Subcutaneous abdominal adipose tissue (tissue), 5 donors: Measurements from ENCODE around the gene NEK7.

ENCODE experiments used
- H3K27ac ChIP-seq: one replicate; pipeline ENCODE4 v1.7.0; 2013; ENCODE audit warnings: low read depth, mild to moderate bottlenecking, inconsistent platforms, low read length, moderate library complexity
- H3K27me3 ChIP-seq, 5 donors: one replicate each; pipeline ENCODE4 v1.7.0; 2013; ENCODE audit warnings: low read length in 5 of 5, inconsistent platforms in 1 of 5; ENCODE audit not compliant: control insufficient read depth in 5 of 5, insufficient read depth in 4 of 5
- H3K36me3 ChIP-seq, 5 donors: one replicate each; pipeline ENCODE4 v1.7.0; 2013; ENCODE audit warnings: low read length in 5 of 5; ENCODE audit not compliant: control insufficient read depth in 5 of 5, insufficient read depth in 5 of 5
- H3K4me1 ChIP-seq, 5 donors: one replicate each; pipeline ENCODE4 v1.7.0; 2013; ENCODE audit warnings: low read length in 5 of 5, mild to moderate bottlenecking in 3 of 5, moderate library complexity in 1 of 5; ENCODE audit not compliant: control insufficient read depth in 5 of 5, insufficient read depth in 5 of 5
- H3K4me3 ChIP-seq, 5 donors: one replicate each; pipeline ENCODE4 v1.7.0; 2013; ENCODE audit warnings: low read length in 5 of 5, low read depth in 1 of 5
- H3K9ac ChIP-seq, 5 donors: one replicate each; pipeline ENCODE4 v1.7.0; 2013; ENCODE audit warnings: low read length in 5 of 5, mild to moderate bottlenecking in 4 of 5, moderate library complexity in 3 of 5
- H3K9me3 ChIP-seq, 5 donors: one replicate each; pipeline ENCODE4 v1.7.0; 2013; ENCODE audit warnings: low read length in 5 of 5; ENCODE audit not compliant: control insufficient read depth in 5 of 5
- donor health status: healthy.
- donor health status: healthy.
- donor health status: healthy.
- donor health status: healthy.
- donor health status: healthy.

NEK7 gene

GRCh38 chr1:198263186-198263585 lies 106.4 kb downstream of the NEK7 start:
- Histone ChIP-seq H3K27ac (no peak overlapping the region), H3K9me3 (no peaks in the 10 kb centered on the region), H3K4me1 (peaks cover 0 to 3% (median 0%) of the 10 kb centered on the region in 5 donors), H3K36me3 (peaks cover 0 to 15% (median 0%) of the 10 kb centered on the region in 5 donors), H3K27me3 (no peaks in the 10 kb centered on the region), H3K4me3 (no peak overlapping the region), H3K9ac (no peak overlapping the region)

GRCh38 chr1:198264282-198264681 lies 107.5 kb downstream of the NEK7 start:
- Histone ChIP-seq H3K27ac (no peak overlapping the region), H3K4me1 (peaks cover 0 to 3% (median 0%) of the 10 kb centered on the region in 5 donors), H3K27me3 (no peaks in the 10 kb centered on the region), H3K36me3 (peaks cover 0 to 15% (median 0%) of the 10 kb centered on the region in 5 donors), H3K4me3 (no peak overlapping the region), H3K9me3 (no peaks in the 10 kb centered on the region), H3K9ac (no peak overlapping the region)

- peaks cover 0 to 15% (median 0%) of the 10 kb centered on the region in 5 donors for H3K36me3 ChIP-seq
- H3K27ac ChIP-seq, result no peak overlapping the region
- no peaks in the 10 kb centered on the region for H3K9me3 ChIP-seq
- no peak overlapping the region for H3K4me3 ChIP-seq
- H3K4me1 ChIP-seq, result peaks cover 0 to 3% (median 0%) of the 10 kb centered on the region in 5 donors
- no peak overlapping the region for H3K9ac ChIP-seq
- no peaks in the 10 kb centered on the region for H3K27me3 ChIP-seq
Measured at GRCh38 chr1:198265073-198265661, 108.4 kb downstream of the NEK7 start.

GRCh38 chr1:198267056-198267455 lies 110.3 kb downstream of the NEK7 start:
- Histone ChIP-seq H3K9me3 (no peaks in the 10 kb centered on the region), H3K4me1 (peaks cover 0 to 3% (median 0%) of the 10 kb centered on the region in 5 donors), H3K9ac (no peak overlapping the region), H3K27ac (no peak overlapping the region), H3K4me3 (no peak overlapping the region), H3K27me3 (no peaks in the 10 kb centered on the region), H3K36me3 (peaks cover 0 to 15% (median 0%) of the 10 kb centered on the region in 5 donors)

- Histone ChIP-seq H3K4me1 (peaks cover 0 to 3% (median 0%) of the 10 kb centered on the region in 5 donors), H3K27me3 (no peaks in the 10 kb centered on the region), H3K36me3 (peaks cover 0 to 15% (median 0%) of the 10 kb centered on the region in 5 donors), H3K4me3 (no peak overlapping the region), H3K9ac (no peak overlapping the region), H3K27ac (no peak overlapping the region), H3K9me3 (no peaks in the 10 kb centered on the region)
Measured at GRCh38 chr1:198267921-198268320, 111.1 kb downstream of the NEK7 start.

- Histone ChIP-seq H3K4me3 (no peak overlapping the region), H3K36me3 (peaks cover 0 to 15% (median 0%) of the 10 kb centered on the region in 5 donors), H3K27ac (no peak overlapping the region), H3K9me3 (no peaks in the 10 kb centered on the region), H3K4me1 (peaks cover 0 to 3% (median 0%) of the 10 kb centered on the region in 5 donors), H3K9ac (no peak overlapping the region), H3K27me3 (no peaks in the 10 kb centered on the region)
Measured at GRCh38 chr1:198268784-198269645, 112.2 kb downstream of the NEK7 start.

GRCh38 chr1:198269646-198269940 lies 112.8 kb downstream of the NEK7 start:
- H3K4me1 ChIP-seq, result peaks cover 0 to 3% (median 0%) of the 10 kb centered on the region in 5 donors
- H3K27me3 ChIP-seq, result no peaks in the 10 kb centered on the region
- no peak overlapping the region for H3K9ac ChIP-seq
- H3K36me3 ChIP-seq, result peaks cover 0 to 12% (median 0%) of the 10 kb centered on the region in 5 donors
- no peaks in the 10 kb centered on the region for H3K9me3 ChIP-seq
- no peak overlapping the region for H3K27ac ChIP-seq
- H3K4me3 ChIP-seq, result no peak overlapping the region

GRCh38 chr1:198270273-198270828 lies 113.6 kb downstream of the NEK7 start:
- H3K27me3 ChIP-seq, result no peaks in the 10 kb centered on the region
- no peak overlapping the region for H3K9ac ChIP-seq
- H3K9me3 ChIP-seq, result no peaks in the 10 kb centered on the region
- no peak overlapping the region for H3K4me3 ChIP-seq
- peaks cover 0 to 3% (median 0%) of the 10 kb centered on the region in 5 donors for H3K4me1 ChIP-seq
- no peak overlapping the region for H3K27ac ChIP-seq
- H3K36me3 ChIP-seq, result peaks cover 0 to 6% (median 0%) of the 10 kb centered on the region in 5 donors

GRCh38 chr1:198271467-198271866 lies 114.7 kb downstream of the NEK7 start:
- H3K4me3 ChIP-seq, result no peak overlapping the region
- H3K4me1 ChIP-seq, result peaks cover 0 to 3% (median 0%) of the 10 kb centered on the region in 5 donors
- no peak overlapping the region for H3K27ac ChIP-seq
- no peak overlapping the region for H3K9ac ChIP-seq
- H3K27me3 ChIP-seq, result no peaks in the 10 kb centered on the region
- peaks cover 0 to 5% (median 0%) of the 10 kb centered on the region in 5 donors for H3K36me3 ChIP-seq
- no peaks in the 10 kb centered on the region for H3K9me3 ChIP-seq

GRCh38 chr1:198272492-198272891 lies 115.7 kb downstream of the NEK7 start:
- Histone ChIP-seq H3K27ac (no peak overlapping the region), H3K4me1 (peaks cover 0 to 3% (median 0%) of the 10 kb centered on the region in 5 donors), H3K36me3 (no peaks in the 10 kb centered on the region), H3K9me3 (no peaks in the 10 kb centered on the region), H3K4me3 (no peak overlapping the region), H3K9ac (no peak overlapping the region), H3K27me3 (no peaks in the 10 kb centered on the region)
